Immature natural killer cell (primary cell): Measurements from ENCODE around the gene VASP. TPM values are rescaled to one million over a fixed set of nuclear protein-coding genes. Genes with fewer than 3 reads are reported as not detected.

Source experiments
- DNase-seq, 3 donors: peaks; one replicate each; pipeline ENCODE4 v3.0.0; 2022; ENCODE audit warnings: mixed read lengths in 1 of 3
- H3K27ac Mint-ChIP-seq, 6 donors: one replicate each; pipeline ENCODE4 v1.8.0; 2020; ENCODE audit warnings: mixed read lengths in 6 of 6, mild to moderate bottlenecking in 5 of 6, inconsistent platforms in 4 of 6, moderate library complexity in 3 of 6
- H3K27me3 Mint-ChIP-seq, 3 donors: one replicate each; pipeline ENCODE4 v1.8.0; 2020 to 2021; ENCODE audit warnings: low read depth in 3 of 3, mild to moderate bottlenecking in 3 of 3, mixed read lengths in 3 of 3, moderate library complexity in 3 of 3, inconsistent platforms in 1 of 3
- H3K36me3 Mint-ChIP-seq, 3 donors: one replicate each; pipeline ENCODE4 v1.8.0; 2020; ENCODE audit warnings: mixed read lengths in 3 of 3, inconsistent platforms in 2 of 3, mild to moderate bottlenecking in 2 of 3
- H3K4me1 Mint-ChIP-seq, 2 donors: one replicate each; pipeline ENCODE4 v1.8.0; 2020; ENCODE audit warnings: inconsistent platforms in 2 of 2, mild to moderate bottlenecking in 2 of 2, mixed read lengths in 2 of 2, moderate library complexity in 1 of 2
- H3K4me3 Mint-ChIP-seq, 5 donors: one replicate each; pipeline ENCODE4 v1.8.0; 2020; ENCODE audit warnings: mild to moderate bottlenecking in 5 of 5, mixed read lengths in 5 of 5, inconsistent platforms in 3 of 5, moderate library complexity in 3 of 5
- H3K9me3 Mint-ChIP-seq, 6 donors: one replicate each; pipeline ENCODE4 v1.8.0; 2020; ENCODE audit warnings: mild to moderate bottlenecking in 6 of 6, mixed read lengths in 6 of 6, inconsistent platforms in 4 of 6, moderate library complexity in 3 of 6
- polyA plus RNA-seq, 3 donors: library from polyadenylated mRNA; unstranded; fragments of 300-500 nt; fragmentation: Illumina TruSeq; gene quantifications; one replicate each; pipeline ENCODE4 v1.2.3, GENCODE V29; 2021

The VASP gene
- polyA plus RNA-seq, 3 donors from 2014 or later: 91.2 to 126 (median 93.4) TPM

- Mint-ChIP-seq H3K27me3 (peaks cover 6 to 17% (median 12%) of the 10 kb centered on the region in 3 donors), H3K36me3 (peaks cover 0 to 4% (median 4%) of the 10 kb centered on the region in 3 donors), H3K27ac (peak overlapping the region in 1 of 6 donors; percentile 24), H3K9me3 (no peaks in the 10 kb centered on the region), H3K4me1 (peaks cover 34 to 43% of the 10 kb centered on the region in 2 donors), H3K4me3 (peak overlapping the region; percentile 52 to 76 (median 70))
- no peak for DNase-seq
These were observed 12.1 kb upstream of the VASP start for GRCh38 chr19:45495178-45495577.

DNA sequence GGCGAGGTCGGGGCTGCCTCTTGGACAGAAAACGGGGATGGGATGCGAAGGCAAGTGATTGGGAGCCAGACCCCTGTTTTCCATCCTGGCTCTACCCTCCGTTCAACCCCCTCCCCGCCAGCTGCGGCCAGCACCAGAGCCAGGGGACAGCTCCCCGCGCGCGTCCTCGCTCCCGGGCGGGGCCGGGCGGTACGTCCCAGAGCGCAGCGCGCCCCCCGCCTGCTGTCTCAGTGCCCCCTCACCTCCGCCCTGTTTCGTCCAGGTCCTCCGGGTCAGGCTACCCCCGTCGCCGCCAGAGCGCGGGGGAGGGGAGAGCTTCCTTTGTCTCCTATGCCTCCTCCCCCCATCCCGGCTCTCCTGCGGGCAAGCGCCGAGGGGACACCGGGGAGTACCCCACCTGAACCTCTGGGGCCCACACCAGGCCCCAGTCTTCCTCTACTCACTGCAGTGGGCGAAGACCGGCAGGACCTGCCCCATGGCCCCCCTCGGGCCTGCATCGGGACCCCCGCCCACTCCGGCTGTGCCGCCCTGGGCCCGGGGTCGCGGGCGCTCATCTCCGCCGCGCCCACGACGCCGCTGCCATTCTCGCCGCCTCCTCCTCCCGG, 10.8 kb upstream of the VASP start:
- H3K27ac Mint-ChIP-seq: no peak overlapping the region
- H3K27me3 Mint-ChIP-seq: peaks cover 8 to 20% (median 12%) of the 10 kb centered on the region in 3 donors
- peaks cover 42 to 43% of the 10 kb centered on the region in 2 donors for H3K4me1 Mint-ChIP-seq
- no peaks in the 10 kb centered on the region for H3K9me3 Mint-ChIP-seq
- peaks cover 0 to 9% (median 8%) of the 10 kb centered on the region in 3 donors for H3K36me3 Mint-ChIP-seq
- H3K4me3 Mint-ChIP-seq: peak overlapping the region; percentile 52 to 76 (median 70)
- peak; percentile 38 to 49 (median 40) for DNase-seq

DNA sequence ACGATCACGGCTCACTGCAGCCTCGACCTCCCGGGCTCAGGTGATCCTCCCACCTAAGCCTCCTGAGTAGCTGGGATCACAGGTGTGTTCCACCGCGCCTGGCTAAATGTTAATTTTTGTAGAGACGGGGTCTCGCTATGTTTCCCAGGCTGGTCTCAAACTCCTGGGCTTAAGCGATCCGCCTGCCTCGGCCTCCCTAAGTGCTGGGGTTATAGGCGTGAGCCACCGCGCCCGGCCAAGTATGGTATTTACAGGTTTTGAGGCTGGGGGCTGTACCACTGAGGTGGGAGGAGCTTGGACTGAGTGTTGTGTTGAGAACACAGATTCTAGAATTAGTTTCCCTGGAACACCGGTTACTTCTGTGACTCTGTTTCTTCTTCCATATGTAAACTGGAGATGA, 9.5 kb upstream of the VASP start:
- no peak for DNase-seq
- peaks cover 9 to 16% (median 12%) of the 10 kb centered on the region in 3 donors for H3K27me3 Mint-ChIP-seq
- H3K27ac Mint-ChIP-seq: peak overlapping the region in 5 of 6 donors; percentile 64 to 80 (median 70)
- peaks cover 42 to 43% of the 10 kb centered on the region in 2 donors for H3K4me1 Mint-ChIP-seq
- H3K36me3 Mint-ChIP-seq: peaks cover 0 to 11% (median 8%) of the 10 kb centered on the region in 3 donors
- H3K4me3 Mint-ChIP-seq: peak overlapping the region; percentile 75 to 88 (median 80)
- H3K9me3 Mint-ChIP-seq: no peaks in the 10 kb centered on the region

DNA sequence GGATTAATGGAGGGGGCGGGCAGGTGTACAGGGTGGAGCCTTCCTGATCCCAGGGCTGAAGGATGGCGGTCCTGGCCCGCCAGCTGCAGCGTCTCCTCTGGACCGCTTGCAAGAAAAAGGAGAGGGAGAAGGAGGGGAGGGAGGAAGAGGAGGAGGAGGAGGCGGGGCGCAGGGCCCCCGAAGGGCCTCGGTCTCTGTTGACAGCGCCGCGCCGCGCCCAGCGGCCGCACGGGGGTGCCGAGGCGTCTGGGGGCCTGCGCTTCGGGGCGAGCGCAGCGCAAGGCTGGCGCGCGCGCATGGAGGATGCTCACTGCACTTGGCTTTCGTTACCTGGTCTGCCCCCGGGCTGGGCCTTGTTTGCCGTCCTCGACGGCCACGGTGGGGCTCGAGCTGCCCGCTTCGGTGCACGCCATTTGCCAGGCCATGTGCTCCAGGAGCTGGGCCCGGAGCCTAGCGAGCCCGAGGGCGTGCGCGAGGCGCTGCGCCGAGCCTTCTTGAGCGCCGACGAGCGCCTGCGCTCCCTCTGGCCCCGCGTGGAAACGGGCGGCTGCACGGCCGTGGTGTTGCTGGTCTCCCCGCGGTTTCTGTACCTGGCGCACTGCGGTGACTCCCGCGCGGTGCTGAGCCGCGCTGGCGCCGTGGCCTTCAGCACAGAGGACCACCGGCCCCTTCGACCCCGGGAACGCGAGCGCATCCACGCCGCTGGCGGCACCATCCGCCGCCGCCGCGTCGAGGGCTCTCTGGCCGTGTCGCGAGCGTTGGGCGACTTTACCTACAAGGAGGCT, 8.7 kb upstream of the VASP start, which contains the start of gene PPM1N:
Gene PPM1N, plus strand, starts transcription at position 33 of the 785 bp plus-strand sequence. Its CDS starts 30 bp downstream, at position 63.
- peaks cover 37 to 40% of the 10 kb centered on the region in 2 donors for H3K4me1 Mint-ChIP-seq

DNA sequence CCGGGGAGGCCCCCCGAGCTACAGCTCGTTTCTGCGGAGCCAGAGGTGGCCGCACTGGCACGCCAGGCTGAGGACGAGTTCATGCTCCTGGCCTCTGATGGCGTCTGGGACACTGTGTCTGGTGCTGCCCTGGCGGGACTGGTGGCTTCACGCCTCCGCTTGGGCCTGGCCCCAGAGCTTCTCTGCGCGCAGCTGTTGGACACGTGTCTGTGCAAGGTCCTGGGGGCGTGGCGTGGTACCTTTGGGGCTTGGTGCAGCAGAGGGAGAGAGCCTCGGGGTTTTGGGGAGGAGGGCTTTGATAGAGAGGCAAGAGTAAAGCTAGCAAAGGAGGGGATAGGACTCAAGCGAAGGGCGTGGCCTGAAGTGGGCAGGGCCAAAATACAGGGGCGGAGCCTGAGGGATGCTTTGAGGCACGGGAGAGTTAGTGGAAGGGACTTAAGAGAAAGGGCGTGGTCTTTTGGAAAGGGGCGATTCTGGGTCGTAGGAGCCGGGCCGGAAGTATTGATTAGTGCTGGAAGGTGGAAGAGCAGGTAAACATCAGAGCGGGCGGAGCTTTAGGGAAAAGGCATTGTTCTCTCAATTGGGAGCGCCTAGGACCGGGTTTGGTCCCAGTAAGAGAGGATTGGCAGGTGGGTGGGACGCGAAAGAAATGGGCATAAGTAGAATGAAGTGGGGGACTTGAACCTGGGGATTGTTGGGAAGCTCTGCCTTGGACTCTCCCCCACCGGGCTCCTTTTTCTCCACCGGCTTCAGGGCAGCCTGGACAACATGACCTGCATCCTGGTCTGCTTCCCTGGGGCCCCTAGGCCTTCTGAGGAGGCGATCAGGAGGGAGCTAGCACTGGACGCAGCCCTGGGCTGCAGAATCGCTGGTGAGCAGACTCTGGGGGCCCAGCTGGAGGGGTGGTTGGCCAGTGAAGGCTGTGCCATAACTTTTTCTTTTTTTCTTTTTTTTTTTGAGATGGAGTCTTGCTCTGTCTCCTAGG, 7.8 kb upstream of the VASP start:
- H3K4me1 Mint-ChIP-seq: peaks cover 35 to 40% of the 10 kb centered on the region in 2 donors
- H3K36me3 Mint-ChIP-seq: peaks cover 0 to 11% (median 10%) of the 10 kb centered on the region in 3 donors
- H3K27me3 Mint-ChIP-seq: peaks cover 9 to 12% (median 11%) of the 10 kb centered on the region in 3 donors
- DNase-seq: peak; percentile 46
- no peaks in the 10 kb centered on the region for H3K9me3 Mint-ChIP-seq
- H3K4me3 Mint-ChIP-seq: peak overlapping the region; percentile 53 to 73 (median 63)
- H3K27ac Mint-ChIP-seq: peak overlapping the region in 4 of 6 donors; percentile 12 to 92 (median 66)

More for the DNA sequence above, 8.7 kb upstream of the VASP start, which contains the start of gene PPM1N:
- H3K36me3 Mint-ChIP-seq: peaks cover 0 to 11% (median 8%) of the 10 kb centered on the region in 3 donors
- H3K4me3 Mint-ChIP-seq: peak within 1 kb of the TSS; percentile 83 to 97 (median 86)
- H3K27ac Mint-ChIP-seq: peak within 1 kb of the TSS; percentile 12 to 92 (median 74)
- H3K9me3 Mint-ChIP-seq: no peaks in the 10 kb centered on the region
- peak; percentile 53 to 62 (median 54) for DNase-seq
- H3K27me3 Mint-ChIP-seq: peaks cover 9 to 12% (median 12%) of the 10 kb centered on the region in 3 donors

- Mint-ChIP-seq H3K9me3 (no peaks in the 10 kb centered on the region), H3K27ac (peak overlapping the region in 1 of 6 donors; percentile 69), H3K4me3 (peak overlapping the region in 2 of 5 donors; percentile 36 to 38), H3K27me3 (peaks cover 5 to 8% (median 5%) of the 10 kb centered on the region in 3 donors), H3K4me1 (peaks cover 39 to 40% of the 10 kb centered on the region in 2 donors), H3K36me3 (peaks cover 0 to 11% (median 10%) of the 10 kb centered on the region in 3 donors)
- DNase-seq: no peak
These were observed 6.2 kb upstream of the VASP start for GRCh38 chr19:45500918-45501729.

DNA sequence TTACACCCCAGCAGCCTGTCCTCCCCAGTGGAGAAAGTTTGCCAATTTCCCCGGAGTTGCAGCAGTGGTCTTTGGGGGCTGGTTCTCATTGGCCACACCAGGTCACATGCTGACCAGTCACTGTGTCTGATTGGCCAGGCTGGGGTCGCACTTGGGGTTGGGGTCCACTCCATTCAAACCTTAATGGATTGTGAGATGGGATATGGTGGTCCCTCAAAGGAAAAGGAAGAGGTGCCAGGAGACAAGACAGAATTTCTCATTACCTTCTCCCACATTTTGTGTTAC, 5.6 kb upstream of the VASP start:
- peaks cover 0 to 11% (median 10%) of the 10 kb centered on the region in 3 donors for H3K36me3 Mint-ChIP-seq
- H3K9me3 Mint-ChIP-seq: no peaks in the 10 kb centered on the region
- H3K4me3 Mint-ChIP-seq: no peak overlapping the region
- H3K27me3 Mint-ChIP-seq: peaks cover 5 to 8% (median 7%) of the 10 kb centered on the region in 3 donors
- H3K27ac Mint-ChIP-seq: no peak overlapping the region
- no peak for DNase-seq
- peaks cover 41 to 42% of the 10 kb centered on the region in 2 donors for H3K4me1 Mint-ChIP-seq

DNA sequence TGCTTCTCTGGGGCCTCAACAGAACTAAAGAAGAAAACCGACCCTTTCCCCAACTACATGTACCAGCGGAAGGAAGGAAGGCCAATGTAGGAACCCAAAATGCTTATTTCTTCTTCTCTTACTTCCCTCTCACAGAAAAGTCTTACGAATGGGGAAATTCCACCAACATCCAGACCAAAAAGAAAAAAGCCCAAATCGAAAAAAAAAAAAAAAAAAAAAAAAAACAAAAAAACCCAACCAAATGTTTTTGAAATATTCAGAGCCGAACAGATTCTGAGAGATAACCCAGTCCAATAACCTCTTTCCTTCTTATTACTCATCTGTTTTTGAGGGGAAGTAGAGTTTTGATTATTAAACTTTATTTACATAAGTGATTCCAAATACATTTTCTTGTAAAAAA, 5.2 kb upstream of the VASP start:
- Mint-ChIP-seq H3K4me3 (no peak overlapping the region), H3K27ac (no peak overlapping the region)

GRCh38 chr19:45503909-45504308, 3.4 kb upstream of the VASP start:
- no peak for DNase-seq
- Mint-ChIP-seq H3K4me1 (peaks cover 27 to 28% of the 10 kb centered on the region in 2 donors), H3K27me3 (peaks cover 10 to 15% (median 10%) of the 10 kb centered on the region in 3 donors), H3K27ac (peak overlapping the region in 2 of 6 donors; percentile 20 to 41), H3K9me3 (no peaks in the 10 kb centered on the region), H3K36me3 (peaks cover 0 to 11% (median 10%) of the 10 kb centered on the region in 3 donors), H3K4me3 (no peak overlapping the region)

More for the DNA sequence above, 5.2 kb upstream of the VASP start:
- Mint-ChIP-seq H3K9me3 (no peaks in the 10 kb centered on the region), H3K4me1 (peaks cover 38% of the 10 kb centered on the region in 2 donors), H3K27me3 (peaks cover 6 to 11% (median 8%) of the 10 kb centered on the region in 3 donors), H3K36me3 (peaks cover 0 to 11% (median 10%) of the 10 kb centered on the region in 3 donors)
- no peak for DNase-seq

GRCh38 chr19:45505151-45505995, 1.9 kb upstream of the VASP start:
- H3K4me1 Mint-ChIP-seq: peaks cover 32 to 33% of the 10 kb centered on the region in 2 donors
- peaks cover 10 to 13% (median 12%) of the 10 kb centered on the region in 3 donors for H3K27me3 Mint-ChIP-seq
- no peak for DNase-seq
- H3K4me3 Mint-ChIP-seq: peak overlapping the region; percentile 71 to 82 (median 78)
- peaks cover 0 to 7% (median 6%) of the 10 kb centered on the region in 3 donors for H3K36me3 Mint-ChIP-seq
- H3K9me3 Mint-ChIP-seq: no peaks in the 10 kb centered on the region
- H3K27ac Mint-ChIP-seq: peak overlapping the region; percentile 86 to 94 (median 92)

GRCh38 chr19:45505996-45506245, 1.4 kb upstream of the VASP start:
- Mint-ChIP-seq H3K4me3 (peak overlapping the region; percentile 71 to 82 (median 78)), H3K9me3 (no peaks in the 10 kb centered on the region), H3K27me3 (peaks cover 8 to 12% (median 11%) of the 10 kb centered on the region in 3 donors), H3K4me1 (peaks cover 35 to 38% of the 10 kb centered on the region in 2 donors), H3K36me3 (peaks cover 0 to 7% (median 6%) of the 10 kb centered on the region in 3 donors), H3K27ac (peak overlapping the region; percentile 86 to 94 (median 92))
- no peak for DNase-seq
